GM21528 (cell line): ENCODE measurements around the gene PDGFA.

Source experiments
- ATAC-seq: cut with Tn5 transposase; IDR thresholded peaks from one replicate; pipeline ENCODE4 v1.9.1; 2021; ENCODE audit warnings: mild to moderate bottlenecking, moderate library complexity; ENCODE audit not compliant: unreplicated experiment, low FRiP score

The PDGFA gene

GRCh38 chr7:477626-478220 lies 41.9 kb downstream of the PDGFA start:
- no peak for ATAC-seq

GRCh38 chr7:476736-477360 lies 42.8 kb downstream of the PDGFA start:
- ATAC-seq, result no peak

- no peak for ATAC-seq
Observed at GRCh38 chr7:475951-476441, 43.6 kb downstream of the PDGFA start.

- no peak for ATAC-seq
Observed at GRCh38 chr7:475425-475728, 44.3 kb downstream of the PDGFA start.

GRCh38 chr7:474605-475424 lies 44.8 kb downstream of the PDGFA start:
- no peak for ATAC-seq

- ATAC-seq, result no peak
Observed at GRCh38 chr7:473870-474604, 45.6 kb downstream of the PDGFA start.

- no peak for ATAC-seq
Observed at GRCh38 chr7:473211-473734, 46.4 kb downstream of the PDGFA start.

GRCh38 chr7:472640-472957 lies 47.0 kb downstream of the PDGFA start:
- ATAC-seq, result no peak

GRCh38 chr7:471866-472639 lies 47.6 kb downstream of the PDGFA start:
- no peak for ATAC-seq

GRCh38 chr7:471191-471865 lies 48.3 kb downstream of the PDGFA start:
- ATAC-seq, result no peak

- ATAC-seq, result no peak
Observed at GRCh38 chr7:469563-469961, 50.1 kb downstream of the PDGFA start.

GRCh38 chr7:468681-469562 lies 50.7 kb downstream of the PDGFA start:
- ATAC-seq, result no peak

- ATAC-seq, result no peak
Observed at GRCh38 chr7:467856-468545, 51.6 kb downstream of the PDGFA start.

- no peak for ATAC-seq
Observed at GRCh38 chr7:467393-467828, 52.2 kb downstream of the PDGFA start.

- no peak for ATAC-seq
Observed at GRCh38 chr7:466465-467191, 53.0 kb downstream of the PDGFA start.

- no peak for ATAC-seq
Observed at GRCh38 chr7:465710-466400, 53.8 kb downstream of the PDGFA start.
